ENCODE results near the gene NAT9.

DNA sequence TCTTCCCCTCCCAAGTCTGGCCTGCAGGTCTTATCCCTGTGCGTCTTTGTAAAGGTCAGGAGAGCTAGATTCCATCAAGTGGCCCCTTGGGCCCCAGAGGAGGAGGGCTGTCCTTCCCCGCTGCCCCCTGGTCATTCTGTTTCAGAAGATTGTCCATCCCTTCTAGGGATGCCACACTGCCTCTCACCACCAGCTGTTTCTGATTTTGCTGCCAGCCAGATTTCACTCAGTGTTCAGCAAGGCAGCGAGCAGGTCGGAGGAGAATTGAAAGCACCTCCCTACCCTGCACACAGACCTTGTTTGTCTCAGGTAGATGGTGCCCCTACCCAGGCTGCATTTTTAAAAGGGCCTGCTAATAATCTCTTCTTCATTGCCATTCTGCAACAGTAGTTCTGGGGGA is 21.7 kb upstream of the NAT9 start:
- TF ChIP-seq POLR2A (IDR thresholded peaks at IDR 0.05; ENCODE audit: low read length) (no peak), GATA1 (IDR thresholded peaks at IDR 0.05; ENCODE audit: low read depth, low read length) (no peak)
